Adrenal gland (tissue), 5 donors: ENCODE measurements around the gene PRSS1.

ENCODE experiments used
- POLR2A ChIP-seq, 2 donors: fragments of 450-650 bp; IDR thresholded peaks; one replicate each; pipeline ENCODE4 v1.6.1; 2017; ENCODE audit warnings: antibody characterized with exemption in 2 of 2, mild to moderate bottlenecking in 2 of 2, moderate library complexity in 1 of 2
- TF ChIP-seq, protein P1 (sequence below), 6 experiments: fragments of 450-650 bp in 4 of 6; fragments of 200-600 bp in 2 of 6; sonication (generic) in 1 of 6; IDR thresholded peaks; 1 replicate in 5 of 6; 2 replicates in 1 of 6; pipeline versions ENCODE4 v1.5.1 to v1.8.0; 2016 to 2021; ENCODE audit warnings: antibody characterized with exemption in 6 of 6, mild to moderate bottlenecking in 2 of 6, moderate library complexity in 1 of 6
- donor health status: DM: no; HTN: no; CAD: no.

DNA sequence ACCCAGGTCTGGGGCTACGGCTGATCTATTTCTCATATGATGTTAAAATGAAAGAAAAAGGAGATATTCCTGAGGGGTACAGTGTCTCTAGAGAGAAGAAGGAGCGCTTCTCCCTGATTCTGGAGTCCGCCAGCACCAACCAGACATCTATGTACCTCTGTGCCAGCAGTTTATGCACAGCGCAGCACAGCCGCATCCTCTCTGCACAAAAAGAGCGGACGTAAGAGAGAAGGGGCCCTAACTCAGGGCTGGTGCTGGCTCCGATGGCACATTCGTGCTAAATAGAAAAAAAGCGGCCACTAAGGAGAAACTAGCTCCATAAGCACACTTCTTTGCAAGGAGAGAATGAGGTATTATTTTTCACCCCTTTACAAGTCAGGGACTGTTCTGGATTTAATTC is 28.3 kb upstream of the PRSS1 start:
- TF ChIP-seq, protein P1, sequence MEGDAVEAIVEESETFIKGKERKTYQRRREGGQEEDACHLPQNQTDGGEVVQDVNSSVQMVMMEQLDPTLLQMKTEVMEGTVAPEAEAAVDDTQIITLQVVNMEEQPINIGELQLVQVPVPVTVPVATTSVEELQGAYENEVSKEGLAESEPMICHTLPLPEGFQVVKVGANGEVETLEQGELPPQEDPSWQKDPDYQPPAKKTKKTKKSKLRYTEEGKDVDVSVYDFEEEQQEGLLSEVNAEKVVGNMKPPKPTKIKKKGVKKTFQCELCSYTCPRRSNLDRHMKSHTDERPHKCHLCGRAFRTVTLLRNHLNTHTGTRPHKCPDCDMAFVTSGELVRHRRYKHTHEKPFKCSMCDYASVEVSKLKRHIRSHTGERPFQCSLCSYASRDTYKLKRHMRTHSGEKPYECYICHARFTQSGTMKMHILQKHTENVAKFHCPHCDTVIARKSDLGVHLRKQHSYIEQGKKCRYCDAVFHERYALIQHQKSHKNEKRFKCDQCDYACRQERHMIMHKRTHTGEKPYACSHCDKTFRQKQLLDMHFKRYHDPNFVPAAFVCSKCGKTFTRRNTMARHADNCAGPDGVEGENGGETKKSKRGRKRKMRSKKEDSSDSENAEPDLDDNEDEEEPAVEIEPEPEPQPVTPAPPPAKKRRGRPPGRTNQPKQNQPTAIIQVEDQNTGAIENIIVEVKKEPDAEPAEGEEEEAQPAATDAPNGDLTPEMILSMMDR (IDR thresholded peaks at IDR 0.05): no peak
- TF ChIP-seq POLR2A (IDR thresholded peaks at IDR 0.05): no peak
